ENCODE measurements around the gene UGT2A3.

The UGT2A3 gene

DNA sequence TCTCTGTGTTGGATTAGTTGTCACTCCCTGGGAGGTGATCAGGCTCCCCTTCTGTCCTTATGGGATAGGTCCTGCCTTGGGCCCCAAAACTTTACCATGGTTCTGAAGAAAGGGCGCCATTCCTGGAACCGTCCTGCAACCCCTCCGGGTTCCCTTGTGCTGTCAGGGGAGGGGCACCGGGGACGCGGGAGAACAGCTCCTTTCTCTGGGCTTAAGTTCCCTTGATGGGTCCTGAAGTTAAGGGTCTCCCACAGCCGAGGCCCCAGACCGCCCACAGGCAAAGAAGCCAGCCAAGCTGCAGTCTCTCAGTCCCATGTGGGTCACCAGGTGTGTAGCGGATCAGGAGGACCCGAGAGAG lies 44.8 kb downstream of the UGT2A3 start:
- ChIA-PET CTCF (interaction anchor here (0.5 kb wide), 1 partner anchor 218 kb away, joined by 3 read pairs; no protein-coding TSS in a partner anchor), POLR2A (ENCODE audit: low non-redundant PET) (no interaction called here)
- no peak for DNase-seq (ENCODE audit: low spot score)
- TF ChIP-seq CTCF (conservative IDR thresholded peaks at IDR 0.05; ENCODE audit: low read depth): no peak
- H3K27ac ChIP-seq: no peak overlapping the region

DNA sequence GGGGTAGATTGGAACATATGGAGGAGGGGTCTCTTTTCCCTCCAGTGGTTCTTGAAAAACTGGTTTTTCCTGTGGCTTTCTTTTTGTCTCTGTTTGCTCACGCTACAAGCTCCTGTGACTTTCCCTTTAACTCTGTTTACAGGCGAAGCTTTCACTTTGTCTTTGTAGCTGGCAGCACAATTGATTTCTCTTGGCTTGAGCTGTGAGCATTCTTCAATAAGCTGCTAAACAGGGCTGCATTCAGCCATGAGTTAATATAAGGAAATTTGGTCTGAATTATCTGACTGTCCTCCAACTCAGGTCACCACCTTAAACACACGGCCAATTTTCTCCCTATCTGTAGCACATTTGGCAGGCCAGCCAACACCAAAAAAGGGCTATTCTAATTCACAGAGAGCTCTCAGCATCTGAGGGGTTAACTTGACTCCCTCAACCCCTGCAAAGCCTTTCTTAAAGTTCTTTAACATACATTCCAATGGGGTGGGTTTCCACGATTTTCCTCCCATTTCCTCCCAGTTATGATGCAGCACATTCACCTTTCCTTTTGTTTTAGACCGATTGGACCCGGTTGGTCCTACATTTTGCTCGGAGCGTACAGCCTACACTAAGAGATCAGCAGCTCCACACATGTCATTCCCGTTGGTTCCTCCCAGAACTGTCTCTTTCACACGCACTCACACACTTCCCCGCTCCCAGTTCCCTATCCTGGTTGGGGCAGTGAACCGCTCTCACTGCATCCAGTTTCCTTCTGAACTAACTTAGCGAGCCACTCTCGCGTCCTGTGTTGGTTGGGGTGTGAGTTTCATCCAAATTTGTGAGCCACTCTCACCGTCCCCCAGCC lies 45.4 kb downstream of the UGT2A3 start:
- no peak for DNase-seq (ENCODE audit: low spot score)

DNA sequence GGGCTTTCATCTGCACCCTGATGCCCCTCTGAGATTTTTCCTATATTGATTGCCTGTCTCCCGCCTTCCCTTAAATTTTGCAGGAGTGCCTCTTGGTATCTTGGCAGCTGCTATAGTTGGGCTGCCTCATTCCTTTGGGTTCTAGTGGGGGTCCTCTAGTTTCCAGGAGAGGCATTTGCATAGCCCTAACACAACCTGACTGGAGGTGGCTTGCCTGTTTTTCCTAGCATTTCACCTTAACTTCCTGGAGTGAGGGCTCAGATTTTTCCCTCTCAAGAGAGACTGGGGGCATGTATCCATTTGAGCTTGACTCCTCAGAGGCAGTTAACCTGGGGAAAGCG lies 46.0 kb downstream of the UGT2A3 start:
- H3K27ac ChIP-seq: no peak overlapping the region
- ChIA-PET POLR2A (ENCODE audit: low non-redundant PET) (no interaction called here), CTCF (no interaction called here)
- DNase-seq (ENCODE audit: low spot score): no peak
- no peak for TF ChIP-seq CTCF (conservative IDR thresholded peaks at IDR 0.05; ENCODE audit: low read depth)

More for the DNA sequence above, 45.4 kb downstream of the UGT2A3 start:
- POLR2A ChIA-PET (ENCODE audit: low non-redundant PET): no interaction called here
- CTCF ChIA-PET: interaction anchor here (0.5 kb wide), 1 partner anchor 218 kb away, joined by 3 read pairs; no protein-coding TSS in a partner anchor
- TF ChIP-seq CTCF (conservative IDR thresholded peaks at IDR 0.05; ENCODE audit: low read depth): no peak
- H3K27ac ChIP-seq: no peak overlapping the region

GRCh38 chr4:68904786-68905185 lies 46.8 kb downstream of the UGT2A3 start:
- no peak for DNase-seq (ENCODE audit: low spot score)
- CTCF ChIA-PET: no interaction called here

DNA sequence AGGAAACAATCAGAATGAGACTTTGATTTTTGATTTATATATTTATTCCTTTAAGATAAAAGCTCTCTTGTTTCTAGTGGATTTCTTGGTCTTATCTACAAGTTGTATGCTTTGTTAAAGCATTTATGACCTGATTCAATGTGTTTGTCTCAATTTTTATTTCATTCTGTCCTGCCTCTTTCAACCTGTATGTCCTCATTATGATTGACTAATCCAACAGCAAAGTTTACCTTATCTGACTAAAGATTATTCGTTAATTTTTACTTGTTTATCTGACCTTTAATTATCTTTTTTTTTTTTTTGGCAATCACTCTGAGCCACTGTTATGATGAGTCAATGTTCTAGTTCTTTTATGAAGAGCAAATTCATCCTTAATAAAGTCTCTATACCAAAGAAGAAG lies 54.9 kb downstream of the UGT2A3 start:
- CTCF ChIA-PET: no interaction called here
- POLR2A ChIA-PET (ENCODE audit: low non-redundant PET): no interaction called here
- no peak overlapping the region for H3K27ac ChIP-seq
- no peak for DNase-seq (ENCODE audit: low spot score)
- TF ChIP-seq CTCF (conservative IDR thresholded peaks at IDR 0.05; ENCODE audit: low read depth): no peak

More at GRCh38 chr4:68904786-68905185, 46.8 kb downstream of the UGT2A3 start:
- TF ChIP-seq CTCF (conservative IDR thresholded peaks at IDR 0.05; ENCODE audit: low read depth): no peak
- no peak overlapping the region for H3K27ac ChIP-seq
- POLR2A ChIA-PET (ENCODE audit: low non-redundant PET): no interaction called here

DNA sequence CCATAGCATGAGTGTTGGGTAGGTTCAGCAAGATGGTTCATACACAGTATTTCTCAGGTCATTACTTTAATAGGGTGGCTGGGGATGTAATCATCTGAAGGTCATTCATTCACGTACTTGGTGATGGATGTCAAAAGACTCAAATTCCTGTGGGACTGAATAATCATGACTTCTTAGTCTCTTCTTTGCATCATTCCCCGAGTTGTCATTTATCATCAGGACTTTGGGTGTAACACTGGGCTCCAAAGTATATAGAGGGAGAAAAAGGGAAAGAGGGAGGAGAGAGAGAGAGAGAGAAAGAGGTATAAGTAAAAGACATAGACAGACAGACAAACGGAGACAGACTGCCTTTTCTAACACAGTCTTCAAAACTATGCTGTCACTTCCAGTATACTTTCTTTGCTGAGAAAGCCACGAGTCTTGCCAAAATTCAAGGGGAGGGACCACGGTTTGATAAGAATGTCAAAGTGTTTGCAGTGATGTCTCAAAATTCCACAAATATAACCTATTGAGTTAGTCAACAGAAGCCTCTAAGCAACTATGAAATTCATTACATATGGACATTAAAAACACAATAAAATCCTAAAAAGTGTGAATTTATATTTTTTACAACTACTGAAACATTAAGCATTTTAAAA lies 55.9 kb downstream of the UGT2A3 start:
- no peak for DNase-seq (ENCODE audit: low spot score)
- ChIA-PET CTCF (no interaction called here), POLR2A (ENCODE audit: low non-redundant PET) (no interaction called here)
- TF ChIP-seq CTCF (conservative IDR thresholded peaks at IDR 0.05; ENCODE audit: low read depth): no peak
- H3K27ac ChIP-seq: no peak overlapping the region
